ENCODE results near the gene ZCCHC17.
"Not testable (repeated sequence)": the region's sequence is repeated elsewhere in the genome, so short reads cannot be mapped to it uniquely, and the experiment has no call there.

ZCCHC17 gene

DNA sequence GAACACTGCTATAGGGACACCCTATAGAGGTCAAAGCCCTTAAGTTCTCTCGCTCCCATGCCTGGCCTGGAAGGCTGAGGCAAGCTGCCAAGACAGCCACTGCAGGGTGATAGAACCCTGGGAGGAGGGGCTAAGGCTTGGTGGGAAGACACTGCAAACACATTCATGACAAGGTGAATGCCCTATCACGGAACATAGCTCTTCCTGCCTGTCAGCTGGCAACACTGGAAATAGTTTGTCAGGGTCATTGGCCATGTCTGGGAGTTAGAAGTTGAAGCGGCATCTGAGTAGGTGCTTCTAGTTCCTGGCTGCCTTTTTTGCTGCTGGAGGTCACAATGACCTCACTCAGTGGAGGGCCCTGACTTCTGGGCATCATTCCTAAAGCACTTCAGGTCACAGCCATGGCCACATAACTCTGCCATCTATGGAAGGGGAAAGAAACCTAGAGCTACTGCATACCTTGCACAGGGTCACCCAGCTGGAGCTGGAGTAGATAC, 71.8 kb downstream of the ZCCHC17 start:
- no peak for DNase-seq (ENCODE audit: low read depth in 2 of 3, low spot score in 2 of 3)

DNA sequence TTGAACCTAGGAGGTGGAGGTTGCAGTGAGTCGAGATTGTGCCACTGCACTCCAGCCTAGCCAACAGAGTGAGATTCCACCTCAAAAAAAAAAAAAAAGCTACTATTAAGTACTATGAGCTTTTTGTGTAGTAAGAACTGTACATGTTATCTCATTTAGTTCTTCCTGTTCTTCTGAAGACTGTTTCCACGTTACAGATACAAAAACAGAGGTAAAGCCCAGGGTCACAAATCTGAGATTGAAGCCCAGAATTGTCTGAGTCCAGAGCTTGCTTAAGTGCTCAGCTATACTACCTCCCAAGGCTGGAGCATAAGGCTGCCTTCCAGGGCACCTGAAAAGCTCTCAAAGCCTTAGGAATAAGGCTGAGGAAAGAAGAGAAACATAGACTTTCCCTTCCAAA, 73.2 kb downstream of the ZCCHC17 start:
- no peak for DNase-seq (ENCODE audit: low read depth in 2 of 3, low spot score in 2 of 3)

DNA sequence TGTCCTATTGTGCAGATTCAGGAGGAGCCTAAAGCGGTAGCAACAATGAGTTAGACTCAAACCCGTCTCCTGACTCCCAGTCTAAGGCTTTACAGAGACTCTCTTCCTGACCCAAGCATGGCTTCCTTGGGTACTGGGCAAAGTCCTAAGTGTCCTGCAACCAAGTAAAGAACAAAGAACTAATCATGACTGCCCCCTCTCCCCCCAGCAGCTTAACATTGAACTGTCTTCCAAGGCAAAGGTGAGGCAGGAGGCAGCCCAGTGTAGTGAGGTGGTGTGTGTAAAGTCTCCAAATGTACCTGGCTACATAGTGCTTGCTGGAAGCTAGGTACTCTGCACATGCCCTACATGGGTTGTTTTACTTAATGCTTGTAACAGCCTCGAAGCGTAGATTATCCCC, 73.7 kb downstream of the ZCCHC17 start:
- no peak for DNase-seq (ENCODE audit: low read depth in 2 of 3, low spot score in 2 of 3)

GRCh38 chr1:31371121-31371959, 74.5 kb downstream of the ZCCHC17 start:
- no peak for DNase-seq (ENCODE audit: low read depth in 2 of 3, low spot score in 2 of 3)

DNA sequence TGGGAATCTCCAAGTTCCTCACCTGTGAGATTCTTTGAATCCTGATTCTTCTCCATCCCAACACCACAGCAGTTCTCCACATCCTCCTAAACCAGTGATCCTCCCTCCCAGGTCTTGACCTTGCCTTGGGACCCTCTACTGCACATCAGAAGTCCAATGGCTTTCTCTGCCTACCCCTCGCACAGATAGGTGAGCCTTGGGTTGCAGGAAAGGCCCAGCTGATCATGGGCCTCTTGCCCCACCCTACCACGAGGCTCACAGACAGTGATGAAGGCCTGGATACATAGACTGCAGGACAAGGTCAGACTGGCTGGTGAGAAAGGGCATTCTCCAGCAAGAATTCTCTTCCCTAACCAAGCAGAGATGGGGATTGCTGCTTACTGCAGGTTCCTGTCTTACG, 75.2 kb downstream of the ZCCHC17 start:
- no peak for DNase-seq (ENCODE audit: low read depth in 2 of 3, low spot score in 2 of 3)

GRCh38 chr1:31372751-31373055, 75.9 kb downstream of the ZCCHC17 start:
- no peak for DNase-seq (ENCODE audit: low read depth in 2 of 3, low spot score in 2 of 3)

- DNase-seq (ENCODE audit: low read depth in 2 of 3, low spot score in 2 of 3) = peak in 2 of 3 experiments; percentile 4 to 13
Observed at GRCh38 chr1:31373056-31373896, 76.4 kb downstream of the ZCCHC17 start, which contains the start of gene FABP3. TSS of gene FABP3 (minus strand) at chr1:31373076. CDS start at chr1:31373014, 62 bp downstream.

GRCh38 chr1:31373897-31374486, 77.2 kb downstream of the ZCCHC17 start:
- no peak for DNase-seq (ENCODE audit: low read depth in 2 of 3, low spot score in 2 of 3)

DNA sequence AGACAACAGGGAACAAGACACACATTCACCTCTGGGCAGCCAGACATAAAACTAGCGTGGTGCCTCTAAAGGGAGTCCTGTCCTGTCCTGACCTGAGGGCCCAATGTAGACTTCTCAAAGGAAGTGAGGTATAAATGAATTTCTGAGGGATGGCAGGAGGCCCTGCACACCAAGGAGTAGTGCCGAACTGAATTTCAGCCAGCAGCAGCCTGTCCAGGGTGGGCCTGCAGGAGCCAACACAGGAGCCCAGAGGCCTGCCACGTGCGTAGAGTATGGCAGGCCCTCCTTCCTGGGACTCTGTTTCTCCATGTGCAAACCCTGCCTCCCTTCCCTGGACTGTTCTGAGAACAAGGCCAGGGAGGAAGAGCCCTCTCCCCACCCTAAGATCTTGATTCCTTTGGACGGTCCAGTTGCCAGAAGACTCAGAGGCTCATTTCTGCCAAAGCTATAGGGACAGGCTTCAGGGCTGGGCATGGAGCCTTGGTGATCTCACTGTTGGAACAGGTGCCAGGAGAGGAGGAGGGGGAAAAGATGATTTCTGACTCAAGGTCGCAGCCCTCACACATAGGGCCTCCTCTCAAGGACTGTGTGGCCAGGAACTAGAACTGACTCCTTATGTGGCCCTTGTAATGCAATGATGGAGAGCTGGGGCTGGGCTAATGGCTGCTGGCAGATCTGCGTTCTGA, 77.8 kb downstream of the ZCCHC17 start:
- no peak for DNase-seq (ENCODE audit: low read depth in 2 of 3, low spot score in 2 of 3)

DNA sequence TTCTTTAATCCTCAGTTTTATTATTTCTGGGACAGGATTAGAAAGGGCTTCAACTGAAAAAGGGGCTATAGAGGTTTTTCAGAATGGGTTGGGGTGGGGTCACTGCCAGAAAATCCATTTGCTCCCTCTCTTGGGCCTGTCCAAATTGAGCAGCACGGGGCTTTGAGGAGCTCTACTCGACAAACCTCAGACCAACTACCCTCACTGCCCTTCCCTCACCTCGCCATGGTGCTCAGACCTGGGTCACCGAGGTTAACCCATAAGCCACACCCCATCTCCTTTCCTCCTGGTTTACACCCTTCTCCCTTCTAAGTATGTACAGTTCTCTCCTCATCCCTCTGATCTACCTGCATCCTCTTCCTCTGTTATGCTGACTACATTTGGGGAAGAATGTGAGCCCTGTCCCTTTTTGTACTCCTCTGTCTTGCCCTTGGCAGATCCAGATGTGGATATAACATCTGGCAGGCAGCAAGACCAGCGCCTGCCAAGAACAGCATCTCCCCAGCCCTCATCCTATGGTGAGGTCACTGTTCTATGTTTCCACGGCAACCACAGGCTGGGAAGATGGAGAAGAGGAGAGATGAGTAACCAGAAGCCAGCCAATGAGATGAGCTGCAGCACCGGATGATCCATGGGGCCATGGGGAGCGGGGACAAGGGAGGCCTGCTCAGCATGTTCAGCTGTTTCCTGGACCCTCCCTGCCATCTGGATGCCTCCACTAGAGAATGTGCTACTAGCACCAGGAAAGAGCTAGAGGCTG, 79.7 kb downstream of the ZCCHC17 start:
- no peak for DNase-seq (ENCODE audit: low read depth in 2 of 3, low spot score in 2 of 3)

DNA sequence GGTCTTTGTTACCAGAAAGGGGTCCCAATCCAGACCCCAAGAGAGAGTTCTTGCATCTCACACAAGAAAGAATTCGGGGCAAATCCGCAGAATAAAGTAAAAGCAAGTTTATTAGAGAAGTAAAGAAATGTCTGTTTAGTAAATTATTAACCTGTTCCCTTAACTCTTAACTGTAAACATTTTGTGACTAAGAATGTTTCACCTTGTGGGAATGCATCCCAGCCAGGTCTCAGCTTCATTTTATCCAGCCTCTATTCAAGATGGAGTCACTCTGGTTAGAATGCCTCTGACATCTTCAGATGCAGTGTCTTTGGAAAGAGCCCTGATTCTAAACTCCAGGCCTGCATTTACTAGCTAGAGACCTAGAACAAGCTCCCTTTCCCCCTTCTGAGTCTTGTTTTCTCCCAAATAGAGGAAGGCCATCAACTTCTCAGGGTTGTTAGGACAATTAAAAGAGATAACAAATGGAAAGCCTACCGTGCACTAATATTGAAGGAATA, 80.6 kb downstream of the ZCCHC17 start:
- DNase-seq (ENCODE audit: low read depth in 2 of 3, low spot score in 2 of 3) = no peak

DNA sequence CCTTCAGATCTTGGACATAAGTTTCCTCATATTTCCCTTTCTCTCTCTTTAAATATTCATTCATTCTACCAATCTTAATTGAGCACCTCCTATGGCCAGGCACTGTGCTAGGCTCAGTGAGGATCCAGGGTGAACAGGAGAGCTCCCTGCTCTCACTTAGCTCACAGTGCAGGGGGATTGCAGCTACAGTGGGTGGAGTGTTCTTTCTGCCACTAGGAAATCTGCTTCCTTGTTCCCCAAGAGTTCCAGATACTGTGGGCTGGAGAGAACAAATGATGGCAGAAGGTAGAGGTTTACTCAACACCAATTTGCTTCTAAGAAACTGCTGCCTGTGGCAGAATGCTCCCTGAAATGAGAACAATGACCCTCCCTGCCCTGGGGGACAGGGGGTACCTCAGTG, 81.2 kb downstream of the ZCCHC17 start:
- DNase-seq (ENCODE audit: low read depth in 2 of 3, low spot score in 2 of 3) = no peak

DNA sequence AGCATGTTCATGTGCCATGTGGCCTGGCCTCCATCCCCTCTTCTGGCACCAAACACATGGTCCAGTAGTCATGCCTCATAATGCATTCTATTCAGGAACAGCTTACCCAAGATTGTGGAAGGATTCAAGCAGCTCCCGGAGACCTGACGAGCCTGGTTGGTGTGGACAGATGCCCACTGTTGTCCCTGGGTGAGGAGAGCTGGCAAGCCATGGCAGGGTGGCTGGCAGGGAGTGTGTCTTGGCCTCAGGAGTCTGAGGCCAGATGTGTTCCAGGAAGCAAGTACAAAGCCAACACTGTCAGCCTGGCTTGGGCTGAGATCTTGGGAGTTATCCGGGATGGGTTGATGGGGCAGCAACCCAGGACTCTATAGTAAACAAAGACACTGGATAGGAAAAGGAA, 83.3 kb downstream of the ZCCHC17 start:
- no peak for DNase-seq (ENCODE audit: low read depth in 2 of 3, low spot score in 2 of 3)

GRCh38 chr1:31381394-31382294, 84.8 kb downstream of the ZCCHC17 start:
- DNase-seq (ENCODE audit: low read depth in 2 of 3, low spot score in 2 of 3) = no peak

GRCh38 chr1:31382379-31382989, 85.7 kb downstream of the ZCCHC17 start:
- no peak for DNase-seq (ENCODE audit: low read depth in 2 of 3, low spot score in 2 of 3)

DNA sequence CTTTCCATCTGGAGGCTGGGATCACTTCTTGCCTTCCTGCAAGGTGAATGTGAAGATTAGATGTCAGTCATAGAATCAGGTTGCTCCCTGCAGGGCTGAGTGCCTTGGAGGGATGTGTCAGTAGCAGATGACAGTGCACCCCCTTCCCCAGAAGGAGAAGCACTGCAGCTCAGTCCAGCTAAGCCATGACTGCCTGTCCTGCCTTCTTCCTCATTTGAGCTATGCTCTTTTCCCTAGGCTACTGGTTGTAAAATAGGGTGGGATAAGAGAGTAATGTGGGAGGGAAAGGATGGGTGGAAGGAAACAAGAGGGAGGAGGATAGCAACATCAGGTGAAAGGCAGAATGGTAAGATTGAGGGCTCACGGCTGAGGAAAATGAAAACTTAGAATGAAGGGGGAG, 87.1 kb downstream of the ZCCHC17 start:
- DNase-seq (ENCODE audit: low read depth in 2 of 3, low spot score in 2 of 3) = no peak

GRCh38 chr1:31386576-31387243, 89.9 kb downstream of the ZCCHC17 start:
- DNase-seq (ENCODE audit: low read depth in 2 of 3, low spot score in 2 of 3) = not testable (repeated sequence)

DNA sequence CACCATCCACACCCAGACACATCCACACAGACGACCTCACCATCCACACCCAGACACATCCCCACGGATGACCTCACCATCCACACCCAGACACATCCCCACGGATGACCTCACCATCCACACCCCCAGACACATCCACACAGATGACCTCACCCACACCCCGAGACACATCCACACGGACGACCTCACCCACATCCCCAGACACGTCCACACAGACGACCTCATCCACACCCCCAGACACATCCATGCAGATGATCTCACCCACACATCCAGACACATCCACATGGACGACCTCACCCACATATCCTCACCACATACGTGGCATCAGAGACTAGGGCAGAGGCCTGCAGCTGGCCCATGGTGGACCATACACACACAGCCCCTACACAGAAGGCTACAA, 90.8 kb downstream of the ZCCHC17 start:
- DNase-seq (ENCODE audit: low read depth in 2 of 3, low spot score in 2 of 3) = no peak

Data from activated CD8-positive, alpha-beta memory T cell treated with anti-CD3 and anti-CD28 coated beads for 48 hours (primary cell).